Endodermal cell (in vitro differentiated cells): Measurements from ENCODE around the gene HAVCR2. TPM values are rescaled to one million over a fixed set of nuclear protein-coding genes. Genes with fewer than 3 reads are reported as not detected.
A peak's percentile ranks its signal among the peaks of the same experiment; 100 is the strongest.
"Not testable (repeated sequence)": the region's sequence is repeated elsewhere in the genome, so short reads cannot be mapped to it uniquely, and the experiment has no call there.

Experiments used
- DNase-seq: peaks from one replicate; pipeline ENCODE4 v3.0.0-alpha.2; 2017
- H3K27ac ChIP-seq: 2 replicates; pipeline ENCODE4 v1.5.1; 2013; ENCODE audit warnings: mild to moderate bottlenecking, low read depth, low read length, moderate library complexity
- H3K27me3 ChIP-seq: 2 replicates; pipeline ENCODE4 v1.6.1; 2013; ENCODE audit warnings: mild to moderate bottlenecking, low read length, moderate library complexity; ENCODE audit not compliant: insufficient read depth, control insufficient read depth, poor library complexity, severe bottlenecking
- H3K36me3 ChIP-seq: 2 replicates; pipeline ENCODE4 v1.7.0; 2013; ENCODE audit warnings: mild to moderate bottlenecking, low read length, moderate library complexity; ENCODE audit not compliant: control insufficient read depth, insufficient read depth
- H3K4me1 ChIP-seq: one replicate; pipeline ENCODE4 v1.7.0; 2013; ENCODE audit warnings: low read length; ENCODE audit not compliant: control insufficient read depth, insufficient read depth
- H3K4me3 ChIP-seq: 2 replicates; pipeline ENCODE4 v1.5.1; 2013; ENCODE audit warnings: mild to moderate bottlenecking, low read length, moderate library complexity
- H3K9ac ChIP-seq: 2 replicates; pipeline ENCODE4 v1.6.1; 2013; ENCODE audit warnings: mild to moderate bottlenecking, low read length, moderate library complexity; ENCODE audit not compliant: poor library complexity, severe bottlenecking; ENCODE audit errors: extremely low read depth
- H3K9me3 ChIP-seq: 2 replicates; pipeline ENCODE4 v1.6.1; 2013; ENCODE audit warnings: mild to moderate bottlenecking, low read length, moderate library complexity; ENCODE audit not compliant: control insufficient read depth
- H3K27ac Mint-ChIP-seq: 2 replicates; pipeline ENCODE4 v1.8.0; 2020; ENCODE audit warnings: mixed read lengths
- H3K27me3 Mint-ChIP-seq: 2 replicates; pipeline ENCODE4 v1.8.0; 2021; ENCODE audit warnings: mild to moderate bottlenecking, mixed read lengths; ENCODE audit not compliant: insufficient read depth
- H3K36me3 Mint-ChIP-seq: 2 replicates; pipeline ENCODE4 v1.8.0; 2020; ENCODE audit warnings: low read depth, mixed read lengths
- H3K4me1 Mint-ChIP-seq: 2 replicates; pipeline ENCODE4 v1.8.0; 2020; ENCODE audit warnings: mixed read lengths
- H3K4me3 Mint-ChIP-seq: 2 replicates; pipeline ENCODE4 v1.8.0; 2020; ENCODE audit warnings: mild to moderate bottlenecking, moderate library complexity, mixed read lengths
- H3K9me3 Mint-ChIP-seq: 2 replicates; pipeline ENCODE4 v1.8.0; 2020; ENCODE audit warnings: mild to moderate bottlenecking, mixed read lengths
- WGBS, 2 experiments: methylation state at CpG; one replicate each; pipeline versions ENCODE4 v1.1.5 to v1.1.7; 2013; ENCODE audit warnings: missing lambda C conversion rate in 2 of 2, mixed read lengths in 1 of 2; ENCODE audit not compliant: insufficient coverage in 1 of 2, insufficient read length in 1 of 2; 5-methylcytosine and 5-hydroxymethylcytosine counted together
- total RNA-seq, 2 donors: library from RNA; stranded (reverse); fragmentation: NEBNext Ultra II Directional in 1 of 2; extraction: Animal tissue kit (Norgen Biotek cat#: 25700) in 1 of 2; gene quantifications; 2 replicates in 1 of 2; 3 replicates in 1 of 2; pipeline ENCODE4 v1.2.1, GENCODE V29; 2021
- TF ChIP-seq, protein P1 (sequence below): fragments of 200-600 bp; sonication (generic); conservative IDR thresholded peaks from 2 replicates; pipeline ENCODE4 v1.5.0; 2021; ENCODE audit warnings: antibody characterized with exemption, mild to moderate bottlenecking

Gene HAVCR2
- total RNA-seq, 2 donors from 2014 or later, result 0.33 to 0.35 TPM

DNA sequence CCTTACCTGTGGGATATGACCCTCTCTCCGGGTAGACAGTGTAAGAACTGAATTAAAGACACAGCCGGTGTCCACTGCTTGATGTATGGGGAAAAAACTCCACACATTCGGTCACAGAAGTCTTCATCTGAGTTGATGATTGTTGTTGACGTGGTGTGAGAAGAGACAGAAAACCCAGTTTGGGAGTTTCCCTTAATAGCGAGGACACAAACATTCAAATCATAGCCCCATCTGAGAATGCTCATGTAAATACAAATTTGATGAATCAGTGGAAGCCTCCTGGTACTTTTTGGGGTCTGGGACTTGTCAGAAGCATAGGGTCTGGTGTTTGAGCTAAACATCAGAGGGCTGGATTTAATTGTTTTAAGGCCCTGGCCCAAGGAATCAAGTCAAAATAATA lies 60.9 kb downstream of the HAVCR2 start:
- peaks cover 30% of the 10 kb centered on the region for H3K4me1 Mint-ChIP-seq
- DNase-seq, result no peak
- H3K4me3 Mint-ChIP-seq, result no peak overlapping the region
- no peaks in the 10 kb centered on the region for H3K36me3 Mint-ChIP-seq
- Histone ChIP-seq H3K9ac (no peak overlapping the region), H3K27ac (no peak overlapping the region), H3K4me3 (no peak overlapping the region), H3K36me3 (no peaks in the 10 kb centered on the region), H3K27me3 (no peaks in the 10 kb centered on the region), H3K4me1 (peaks cover 5% of the 10 kb centered on the region), H3K9me3 (no peaks in the 10 kb centered on the region)
- 95 to 97% methylated on average over 4 to 5 of the region's 5 CpGs for WGBS, 2 experiments
- no peak overlapping the region for H3K27ac Mint-ChIP-seq
- H3K9me3 Mint-ChIP-seq, result no peaks in the 10 kb centered on the region
- no peaks in the 10 kb centered on the region for H3K27me3 Mint-ChIP-seq
- TF ChIP-seq, protein P1, sequence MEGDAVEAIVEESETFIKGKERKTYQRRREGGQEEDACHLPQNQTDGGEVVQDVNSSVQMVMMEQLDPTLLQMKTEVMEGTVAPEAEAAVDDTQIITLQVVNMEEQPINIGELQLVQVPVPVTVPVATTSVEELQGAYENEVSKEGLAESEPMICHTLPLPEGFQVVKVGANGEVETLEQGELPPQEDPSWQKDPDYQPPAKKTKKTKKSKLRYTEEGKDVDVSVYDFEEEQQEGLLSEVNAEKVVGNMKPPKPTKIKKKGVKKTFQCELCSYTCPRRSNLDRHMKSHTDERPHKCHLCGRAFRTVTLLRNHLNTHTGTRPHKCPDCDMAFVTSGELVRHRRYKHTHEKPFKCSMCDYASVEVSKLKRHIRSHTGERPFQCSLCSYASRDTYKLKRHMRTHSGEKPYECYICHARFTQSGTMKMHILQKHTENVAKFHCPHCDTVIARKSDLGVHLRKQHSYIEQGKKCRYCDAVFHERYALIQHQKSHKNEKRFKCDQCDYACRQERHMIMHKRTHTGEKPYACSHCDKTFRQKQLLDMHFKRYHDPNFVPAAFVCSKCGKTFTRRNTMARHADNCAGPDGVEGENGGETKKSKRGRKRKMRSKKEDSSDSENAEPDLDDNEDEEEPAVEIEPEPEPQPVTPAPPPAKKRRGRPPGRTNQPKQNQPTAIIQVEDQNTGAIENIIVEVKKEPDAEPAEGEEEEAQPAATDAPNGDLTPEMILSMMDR, result no peak

DNA sequence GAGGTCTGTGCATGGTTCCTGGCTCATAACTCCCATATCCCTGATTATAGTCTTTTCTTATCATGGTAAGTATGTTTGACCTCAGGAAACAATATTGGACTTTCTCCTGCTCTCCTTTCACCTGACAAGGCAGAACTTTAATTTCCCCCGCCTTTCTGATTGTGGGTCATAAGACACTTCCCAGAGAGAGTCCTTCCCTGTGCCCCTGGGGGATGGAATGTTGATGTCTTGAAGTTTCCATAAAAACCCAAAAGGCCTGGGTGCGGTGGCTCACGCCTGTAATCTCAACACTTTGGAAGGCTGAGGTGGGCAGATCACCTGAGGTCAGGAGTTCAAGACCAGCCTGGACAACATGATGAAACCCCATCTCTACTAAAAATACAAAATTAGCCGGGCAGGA lies 61.8 kb downstream of the HAVCR2 start:
- H3K4me3 Mint-ChIP-seq, H3K27me3 Mint-ChIP-seq, H3K36me3 ChIP-seq, H3K4me1 ChIP-seq, H3K9ac ChIP-seq, H3K4me3 ChIP-seq, DNase-seq, H3K36me3 Mint-ChIP-seq, H3K27ac Mint-ChIP-seq, H3K27me3 ChIP-seq, H3K27ac ChIP-seq, H3K9me3 Mint-ChIP-seq, H3K9me3 ChIP-seq: not testable (repeated sequence)
- WGBS, 2 experiments, result 91 to 93% methylated on average over 3 to 4 of the region's 4 CpGs
- H3K4me1 Mint-ChIP-seq, result peaks cover 30% of the 10 kb centered on the region

DNA sequence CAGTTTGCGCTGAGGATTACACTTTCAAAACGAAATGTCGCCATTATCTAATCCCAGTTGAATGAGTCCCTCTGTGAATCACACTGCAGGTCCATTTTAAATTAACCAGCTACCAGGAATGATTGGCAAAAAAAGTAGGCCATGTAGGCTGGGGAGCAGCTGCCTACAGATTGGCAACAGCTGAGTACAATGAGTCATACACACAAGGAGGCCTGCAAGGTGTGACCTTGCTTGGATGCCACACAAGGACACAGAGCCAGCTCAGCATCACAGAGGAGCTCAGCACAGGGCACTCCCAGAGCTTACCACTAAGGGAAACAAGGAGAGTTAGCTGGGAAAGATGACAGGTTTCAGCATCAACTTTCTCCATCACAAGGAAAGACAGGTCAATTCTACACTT lies 62.8 kb downstream of the HAVCR2 start:
- Histone ChIP-seq H3K9me3 (no peaks in the 10 kb centered on the region), H3K27me3 (no peaks in the 10 kb centered on the region), H3K4me3 (no peak overlapping the region), H3K27ac (no peak overlapping the region), H3K9ac (no peak overlapping the region), H3K36me3 (no peaks in the 10 kb centered on the region), H3K4me1 (peaks cover 5% of the 10 kb centered on the region)
- Mint-ChIP-seq H3K27me3 (no peaks in the 10 kb centered on the region), H3K27ac (no peak overlapping the region), H3K4me3 (no peak overlapping the region), H3K36me3 (no peaks in the 10 kb centered on the region), H3K9me3 (no peaks in the 10 kb centered on the region), H3K4me1 (peaks cover 30% of the 10 kb centered on the region)
- TF ChIP-seq, protein P1, result no peak
- DNase-seq, result peak; percentile 71
- 95 to 100% methylated on average over 3 of the region's 3 CpGs for WGBS, 2 experiments

DNA sequence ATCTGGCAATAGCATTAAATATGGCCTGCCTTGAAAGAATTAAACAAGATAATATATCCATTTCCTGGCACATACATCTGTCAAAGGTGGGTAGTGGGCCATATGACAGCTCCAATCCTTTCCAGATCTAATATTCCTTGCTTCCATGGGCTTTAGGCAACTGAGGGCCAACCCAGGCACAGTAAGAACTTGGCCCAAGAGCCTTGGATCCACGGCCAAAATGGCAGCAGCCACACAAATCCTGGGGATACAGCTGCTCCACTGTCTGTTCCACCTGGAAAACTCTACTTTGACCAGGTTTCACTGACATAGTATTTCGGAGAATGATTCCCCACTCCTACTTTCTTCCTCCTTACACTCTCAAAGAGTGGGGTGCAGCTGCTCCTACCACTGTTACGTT lies 63.2 kb downstream of the HAVCR2 start:
- 96 to 100% methylated on average over 3 of the region's 3 CpGs for WGBS, 2 experiments
- Histone ChIP-seq H3K9me3 (no peaks in the 10 kb centered on the region), H3K36me3 (no peaks in the 10 kb centered on the region), H3K27me3 (no peaks in the 10 kb centered on the region), H3K4me1 (peaks cover 5% of the 10 kb centered on the region), H3K4me3 (no peak overlapping the region), H3K9ac (no peak overlapping the region), H3K27ac (no peak overlapping the region)
- Mint-ChIP-seq H3K36me3 (no peaks in the 10 kb centered on the region), H3K27ac (no peak overlapping the region), H3K4me3 (no peak overlapping the region), H3K4me1 (peaks cover 27% of the 10 kb centered on the region), H3K9me3 (no peaks in the 10 kb centered on the region), H3K27me3 (no peaks in the 10 kb centered on the region)
- no peak for DNase-seq
- TF ChIP-seq, protein P1, result no peak
